PC-3 (cell line): ENCODE measurements around the gene STK39. TPM values are rescaled to one million over a fixed set of nuclear protein-coding genes. Genes with fewer than 3 reads are reported as not detected.

Experiments used
- ATAC-seq: fragments of 200-7000 bp; cut with Tn5 transposase; 2 replicates; pipeline ENCODE4 v1.9.1; 2020; ENCODE audit warnings: mild to moderate bottlenecking, moderate library complexity
- BruUV-seq: library from RNA; stranded (reverse); fragments of 400-500 nt; replicated peaks from 2 replicates; lab custom pipeline; 2021; lab: Mats Ljungman, UMichigan
- CTCF ChIA-PET: fragments of 300-600 bp; sonication (Branson Sonifier 250); formaldehyde crosslinking; loops from one replicate; lab custom pipeline; 2022; ENCODE audit warnings: antibody characterized with exemption; lab: Charles Lee
- POLR2A ChIA-PET: fragments of 300-600 bp; sonication (Branson Sonifier 250); formaldehyde crosslinking; loops from one replicate; lab custom pipeline; 2022; ENCODE audit warnings: antibody characterized with exemption; ENCODE audit not compliant: unreplicated experiment; lab: Charles Lee
- DNase-seq: peaks from one replicate; pipeline ENCODE4 v3.0.0-alpha.2; 2015
- H2AFZ ChIP-seq: fragments of 300-600 bp; sonication (generic); 2 replicates; pipeline ENCODE4 v1.6.0; 2016; ENCODE audit warnings: antibody characterized with exemption, low read length
- H3F3A ChIP-seq: fragments of 300-600 bp; sonication (generic); one replicate; pipeline ENCODE4 v1.6.0; 2017; ENCODE audit warnings: antibody characterized with exemption, low read length, control low read depth, mild to moderate bottlenecking; ENCODE audit not compliant: unreplicated experiment
- H3K27ac ChIP-seq: fragments of 300-600 bp; sonication (generic); 2 replicates; pipeline ENCODE4 v1.5.1; 2016; ENCODE audit warnings: mild to moderate bottlenecking, low read length
- H3K27me3 ChIP-seq: fragments of 300-600 bp; sonication (generic); 2 replicates; pipeline ENCODE4 v1.6.1; 2016; ENCODE audit warnings: low read length, mixed read lengths
- H3K36me3 ChIP-seq: fragments of 300-600 bp; sonication (generic); 2 replicates; pipeline ENCODE4 v1.6.1; 2016; ENCODE audit warnings: low read depth, mixed run types, low read length, mixed read lengths
- H3K4me1 ChIP-seq: fragments of 300-600 bp; sonication (generic); 2 replicates; pipeline ENCODE4 v1.5.1; 2016; ENCODE audit warnings: low read length; ENCODE audit not compliant: insufficient read depth
- H3K4me2 ChIP-seq: fragments of 300-600 bp; sonication (generic); 2 replicates; pipeline ENCODE4 v1.6.0; 2016; ENCODE audit warnings: low read length
- H3K4me3 ChIP-seq: fragments of 300-600 bp; sonication (generic); 2 replicates; pipeline ENCODE4 v1.5.1; 2016; ENCODE audit warnings: mild to moderate bottlenecking, low read length, mixed read lengths
- H3K79me2 ChIP-seq: fragments of 300-600 bp; sonication (generic); 2 replicates; pipeline ENCODE4 v1.6.1; 2017; ENCODE audit warnings: low read length, mixed read lengths
- H3K9ac ChIP-seq: fragments of 300-600 bp; sonication (generic); 2 replicates; pipeline ENCODE4 v1.6.0; 2016; ENCODE audit warnings: mild to moderate bottlenecking, low read length
- H3K9me2 ChIP-seq: fragments of 300-600 bp; sonication (generic); replicated peaks from 2 replicates; pipeline ENCODE4 v1.6.1; 2016; ENCODE audit warnings: mixed run types, low read length, mixed read lengths
- H3K9me3 ChIP-seq: fragments of 300-600 bp; sonication (generic); 2 replicates; pipeline ENCODE4 v1.6.1; 2016; ENCODE audit warnings: low read length, mixed read lengths
- H4K20me1 ChIP-seq: fragments of 300-600 bp; sonication (generic); 2 replicates; pipeline ENCODE4 v1.6.1; 2016; ENCODE audit warnings: low read length, mixed read lengths
- CTCF ChIP-seq: fragments of 300-600 bp; sonication (generic); conservative IDR thresholded peaks from 2 replicates; pipeline ENCODE4 v1.5.1; 2017; ENCODE audit warnings: antibody characterized with exemption, low read depth, mild to moderate bottlenecking, low read length
- EZH2 ChIP-seq: fragments of 300-600 bp; sonication (generic); IDR thresholded peaks from one replicate; pipeline ENCODE4 v1.6.1; 2017; ENCODE audit warnings: antibody characterized with exemption, mild to moderate bottlenecking, low read length; ENCODE audit not compliant: unreplicated experiment
- EZH2phosphoT487 ChIP-seq: fragments of 300-600 bp; sonication (generic); IDR thresholded peaks from 2 replicates; pipeline ENCODE4 v1.6.1; 2018; ENCODE audit warnings: mild to moderate bottlenecking, antibody characterized with exemption, low read length, borderline replicate concordance
- intact Hi-C: fragments of 100-400 bp; cut with micrococcal nuclease; formaldehyde crosslinking; loops from 2 replicates; pipeline ENCODE4 v1.9.0; 2023
- total RNA-seq: library from RNA; depleted of rRNA; stranded (reverse); fragments of >200 nt; gene quantifications from 2 replicates; pipeline ENCODE4 v1.2.3, GENCODE V29; 2014

Gene STK39
- total RNA-seq, 1 experiment from 2014 or later: 17.9 TPM

GRCh38 chr2:168025487-168026202 lies 221.8 kb downstream of the STK39 start:
- no peaks in the 10 kb centered on the region for H3K79me2 ChIP-seq
- ChIA-PET CTCF (no interaction called here), POLR2A (no interaction called here)
- no peaks in the 10 kb centered on the region for H3K9me3 ChIP-seq
- BruUV-seq: no TSS peak
- DNase-seq (no peak), ATAC-seq (no peak)
- intact Hi-C loops: no loop called here
- H2AFZ ChIP-seq: no peak overlapping the region
- H3K4me1 ChIP-seq: peaks cover 3% of the 10 kb centered on the region; the same call in 1 of the 2 replicates
- H4K20me1 ChIP-seq: no peaks in the 10 kb centered on the region
- H3K27me3 ChIP-seq: no peaks in the 10 kb centered on the region
- H3K9ac ChIP-seq: no peak overlapping the region
- no peak overlapping the region for H3K4me3 ChIP-seq
- TF ChIP-seq CTCF: no peak
- TF ChIP-seq EZH2phosphoT487: no peak
- no peak for TF ChIP-seq EZH2
- H3K4me2 ChIP-seq: no peak overlapping the region
- no peaks in the 10 kb centered on the region for H3K9me2 ChIP-seq
- no peaks in the 10 kb centered on the region; the same call in 1 of the 2 replicates for H3K36me3 ChIP-seq
- no peaks in the 10 kb centered on the region for H3F3A ChIP-seq
- H3K27ac ChIP-seq: no peak overlapping the region

DNA sequence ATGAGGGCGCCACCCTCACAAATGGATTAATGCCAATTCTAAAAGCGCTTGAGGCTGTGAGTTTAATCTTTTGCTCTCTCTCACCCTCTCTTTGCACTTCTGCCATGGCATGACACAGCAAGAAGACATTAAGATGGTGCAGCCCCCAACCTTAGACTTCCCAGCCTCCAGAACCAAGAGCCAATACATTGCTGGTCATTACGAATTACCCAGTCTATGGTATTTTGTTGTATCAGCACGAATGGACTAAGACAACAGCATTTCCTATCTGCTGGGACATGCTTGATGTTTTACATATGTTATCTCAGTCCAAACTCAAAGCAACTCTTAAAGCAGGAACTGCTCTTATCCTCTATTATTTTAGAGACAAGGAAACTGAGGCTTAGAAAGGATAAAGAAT lies 222.9 kb downstream of the STK39 start:
- no peaks in the 10 kb centered on the region for H4K20me1 ChIP-seq
- H3K9me3 ChIP-seq: no peaks in the 10 kb centered on the region
- TF ChIP-seq EZH2phosphoT487 (no peak), CTCF (no peak), EZH2 (no peak)
- no peak overlapping the region for H3K9ac ChIP-seq
- no peak overlapping the region for H3K4me3 ChIP-seq
- intact Hi-C loops: no loop called here
- H3K79me2 ChIP-seq: no peaks in the 10 kb centered on the region
- no peaks in the 10 kb centered on the region for H3K27me3 ChIP-seq
- peaks cover 3% of the 10 kb centered on the region; the same call in 1 of the 2 replicates for H3K4me1 ChIP-seq
- no peaks in the 10 kb centered on the region for H3F3A ChIP-seq
- DNase-seq (no peak), ATAC-seq (no peak)
- no peaks in the 10 kb centered on the region; the same call in 1 of the 2 replicates for H3K36me3 ChIP-seq
- CTCF ChIA-PET: no interaction called here
- no peaks in the 10 kb centered on the region for H3K9me2 ChIP-seq
- no peak overlapping the region for H3K27ac ChIP-seq
- no peak overlapping the region for H3K4me2 ChIP-seq
- BruUV-seq: no TSS peak
- no peak overlapping the region for H2AFZ ChIP-seq
- POLR2A ChIA-PET: no interaction called here

DNA sequence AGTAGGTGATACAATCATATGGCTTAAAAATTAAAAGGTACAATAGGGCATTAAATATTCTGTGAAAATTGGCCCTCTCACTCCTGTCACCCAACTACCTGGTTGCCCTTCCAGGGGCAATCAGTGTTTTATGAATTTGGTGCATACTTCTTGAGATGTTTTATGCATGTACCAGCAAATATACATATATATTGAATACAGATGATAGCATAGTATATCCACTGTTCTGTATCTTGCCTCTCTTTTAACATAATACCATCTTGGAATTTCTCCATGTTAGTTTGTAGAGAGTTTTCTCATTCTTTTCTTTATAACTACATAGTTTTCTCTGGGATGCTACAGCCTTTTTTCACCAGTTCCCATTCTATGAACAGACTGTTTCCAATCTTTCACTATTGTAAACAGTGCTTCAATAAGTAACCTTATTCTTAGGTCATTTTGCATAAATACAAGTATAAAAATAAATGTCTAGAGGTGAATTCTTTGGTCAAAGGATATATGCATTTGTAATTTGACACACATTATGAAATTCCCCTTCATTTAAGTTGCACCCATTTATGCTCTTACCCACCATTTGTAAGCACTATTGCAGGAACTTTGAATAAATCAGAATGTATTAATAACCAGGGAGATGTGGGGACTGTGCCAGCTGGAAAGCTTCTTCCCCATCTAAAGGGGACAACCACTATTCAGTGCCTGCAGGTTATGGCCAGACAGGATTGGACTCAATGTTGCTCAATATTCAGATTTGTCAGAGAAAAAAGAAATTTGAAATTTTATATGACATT lies 225.4 kb downstream of the STK39 start:
- CTCF ChIA-PET: no interaction called here
- Histone ChIP-seq H3K27ac (no peak overlapping the region), H3K27me3 (no peaks in the 10 kb centered on the region), H3K79me2 (no peaks in the 10 kb centered on the region), H3K36me3 (no peaks in the 10 kb centered on the region; the same call in 1 of the 2 replicates), H3F3A (no peaks in the 10 kb centered on the region), H3K4me1 (no peaks in the 10 kb centered on the region), H4K20me1 (no peaks in the 10 kb centered on the region), H3K9me3 (no peaks in the 10 kb centered on the region), H3K9me2 (no peaks in the 10 kb centered on the region), H3K4me2 (no peak overlapping the region), H3K4me3 (no peak overlapping the region), H3K9ac (no peak overlapping the region), H2AFZ (no peak overlapping the region)
- DNase-seq: no peak
- TF ChIP-seq EZH2 (no peak), EZH2phosphoT487 (no peak), CTCF (no peak)
- POLR2A ChIA-PET: no interaction called here
- no peak for ATAC-seq
- no TSS peak for BruUV-seq
- intact Hi-C loops: no loop called here
